Stimulated activated CD8-positive, alpha-beta memory T cell treated with anti-CD3 and anti-CD28 coated beads, Interleukin-4, amount 100 ng/mL, for 48 hours (primary cell): ENCODE measurements around the gene UBE2G1.

Experiments used
- DNase-seq: peaks from one replicate; pipeline ENCODE4 v3.0.0-alpha.2; 2020

Gene UBE2G1

DNA sequence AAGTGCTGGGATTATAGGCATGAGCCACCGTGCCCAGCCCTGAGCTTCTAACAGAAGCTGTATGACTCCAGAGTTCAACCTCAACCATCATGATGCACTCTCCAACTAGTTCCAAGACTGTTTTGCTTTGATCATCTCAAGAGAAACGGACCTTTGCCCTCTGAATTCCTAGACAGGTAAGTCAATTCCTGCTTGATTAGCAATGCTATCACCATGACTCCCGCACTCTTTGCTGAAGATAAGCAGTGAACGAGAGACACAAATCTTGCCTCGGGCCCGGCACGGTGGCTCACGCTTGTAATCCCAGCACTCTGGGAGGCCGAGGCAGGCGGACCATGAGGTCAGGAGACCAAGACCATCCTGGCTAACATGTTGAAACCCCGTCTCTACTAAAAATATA lies 124.9 kb downstream of the UBE2G1 start:
- DNase-seq, result no peak

- no peak for DNase-seq
Observed at GRCh38 chr17:4236456-4236855, 130.0 kb downstream of the UBE2G1 start.

GRCh38 chr17:4235372-4236279 lies 130.8 kb downstream of the UBE2G1 start:
- no peak for DNase-seq

DNA sequence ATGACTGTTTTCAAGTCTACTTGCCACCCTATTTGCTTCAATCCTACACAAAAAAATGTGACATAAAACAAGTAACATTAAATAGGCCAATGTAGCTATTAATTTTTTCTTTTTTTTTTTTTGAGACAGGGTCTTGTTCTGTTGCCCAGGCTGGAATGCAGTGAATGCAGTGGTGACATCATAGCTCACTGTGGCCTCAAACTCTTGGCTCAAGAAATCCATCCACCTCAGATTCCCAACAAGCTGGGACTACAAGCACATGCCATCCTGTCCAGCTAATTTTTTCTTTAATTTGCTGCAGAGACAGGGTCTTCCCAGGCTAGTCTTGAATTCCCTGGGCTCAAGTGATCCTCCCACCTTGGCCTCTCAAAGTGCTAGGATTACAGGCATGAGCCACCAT lies 132.1 kb downstream of the UBE2G1 start:
- DNase-seq, result no peak

- DNase-seq, result no peak
Observed at GRCh38 chr17:4233668-4234258, 132.7 kb downstream of the UBE2G1 start.

- DNase-seq, result no peak
Observed at GRCh38 chr17:4232168-4232813, 134.2 kb downstream of the UBE2G1 start.

DNA sequence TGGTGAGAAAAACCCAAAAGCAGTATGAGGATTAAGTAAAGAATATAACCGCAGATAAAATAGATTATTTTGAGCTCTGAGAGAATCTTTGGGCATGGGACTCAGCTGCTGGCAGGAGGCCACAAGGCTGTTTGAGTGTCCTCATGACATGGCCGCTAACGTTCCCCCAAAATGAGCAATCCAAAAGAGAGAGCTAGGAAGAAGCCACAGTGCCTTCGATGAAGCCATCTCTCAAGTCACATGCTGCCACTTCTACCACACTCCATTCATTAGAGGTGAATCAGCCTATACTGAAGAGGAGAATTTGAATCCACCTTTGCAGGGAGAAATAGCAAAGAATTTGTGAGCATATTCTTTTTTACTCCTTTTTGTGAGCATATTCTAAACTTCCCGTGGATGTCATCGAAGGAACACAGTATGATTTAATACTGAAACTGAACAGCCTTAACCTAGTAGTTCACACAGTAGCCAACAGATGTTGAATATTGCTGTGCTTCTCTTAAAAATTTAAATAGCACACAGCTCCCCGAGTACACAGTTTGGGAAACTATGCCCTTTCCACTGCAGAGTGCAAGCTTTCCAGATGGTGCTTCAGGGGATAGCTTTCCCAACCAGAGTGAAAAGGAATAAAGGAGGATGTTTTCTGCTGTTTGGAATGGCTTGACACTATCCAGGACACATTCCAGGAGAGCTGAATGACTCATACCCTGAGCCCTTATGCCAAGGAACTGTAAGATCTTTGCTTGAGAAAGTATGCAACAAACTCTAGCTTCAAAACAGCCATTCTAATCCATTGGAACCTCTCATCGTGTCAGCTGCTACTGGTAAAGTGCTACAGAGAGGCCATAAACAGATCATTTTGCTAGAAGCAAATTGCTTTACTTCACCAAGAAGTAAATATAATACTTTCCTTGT lies 136.6 kb downstream of the UBE2G1 start:
- no peak for DNase-seq

GRCh38 chr17:4221899-4222659 lies 144.4 kb downstream of the UBE2G1 start:
- DNase-seq, result no peak

GRCh38 chr17:4221163-4221562 lies 145.3 kb downstream of the UBE2G1 start:
- no peak for DNase-seq

GRCh38 chr17:4220655-4221054 lies 145.8 kb downstream of the UBE2G1 start:
- DNase-seq, result no peak
